CD4-positive, alpha-beta T cell treated with Interleukin-12 subunit alpha and Interleukin-12 subunit beta, for 1 hour (primary cell): ENCODE measurements around the gene TOR4A.

Source experiments
- DNase-seq: peaks from one replicate; pipeline ENCODE4 v3.0.0-alpha.2; 2020

The TOR4A gene

DNA sequence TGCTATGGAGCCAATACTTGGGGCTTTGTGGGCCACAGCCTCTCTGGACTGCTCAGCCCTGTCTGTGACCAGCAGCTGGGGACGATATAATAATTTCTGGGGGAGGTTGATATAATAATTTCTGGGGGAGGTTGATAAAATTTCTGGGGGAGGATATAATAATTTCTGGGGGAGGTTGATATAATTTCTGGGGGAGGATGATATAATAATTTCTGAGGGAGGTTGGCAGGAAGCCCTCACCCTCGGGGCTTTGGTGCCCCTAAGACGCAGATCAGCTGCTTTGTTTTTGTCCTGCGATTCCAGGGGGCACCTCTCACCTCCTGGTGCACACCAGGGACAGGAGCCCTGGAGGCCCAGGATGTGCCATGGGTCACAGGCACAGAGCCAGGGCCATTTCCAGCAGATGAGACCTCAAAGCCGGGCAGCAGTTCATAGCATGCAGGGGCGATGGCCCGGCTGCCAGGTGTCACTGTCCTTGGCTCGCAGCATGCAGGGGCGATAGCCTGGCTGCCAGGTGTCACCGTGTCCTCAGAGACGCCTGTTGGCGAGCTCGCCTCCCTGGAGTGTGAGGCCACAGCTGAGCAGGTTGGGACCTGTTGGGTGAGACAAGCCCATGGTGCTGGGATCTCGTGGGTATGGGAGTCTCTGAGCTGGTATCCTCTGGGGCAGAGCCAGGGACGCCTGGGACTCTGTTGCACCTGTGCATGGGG, 3.8 kb upstream of the TOR4A start:
- DNase-seq = no peak

DNA sequence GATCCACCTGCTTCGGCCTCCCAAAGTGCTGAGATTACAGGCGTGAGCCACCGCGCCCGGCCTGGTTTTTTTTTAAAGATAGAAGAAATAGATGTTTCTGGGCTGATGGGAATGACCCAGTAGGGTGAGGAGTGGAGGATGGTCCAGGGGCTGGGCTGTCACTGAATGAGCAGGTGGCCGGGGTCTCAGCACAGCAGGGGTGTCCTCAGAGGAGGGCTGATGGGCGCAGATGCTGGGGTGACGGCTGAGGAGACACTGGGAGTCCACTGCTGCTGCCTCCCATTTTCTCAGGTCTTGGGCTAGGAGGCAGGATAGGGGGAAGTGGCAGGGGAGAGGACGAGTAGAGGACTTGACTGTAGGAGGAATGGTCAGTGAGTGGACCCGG, 2.3 kb upstream of the TOR4A start:
- DNase-seq = no peak

DNA sequence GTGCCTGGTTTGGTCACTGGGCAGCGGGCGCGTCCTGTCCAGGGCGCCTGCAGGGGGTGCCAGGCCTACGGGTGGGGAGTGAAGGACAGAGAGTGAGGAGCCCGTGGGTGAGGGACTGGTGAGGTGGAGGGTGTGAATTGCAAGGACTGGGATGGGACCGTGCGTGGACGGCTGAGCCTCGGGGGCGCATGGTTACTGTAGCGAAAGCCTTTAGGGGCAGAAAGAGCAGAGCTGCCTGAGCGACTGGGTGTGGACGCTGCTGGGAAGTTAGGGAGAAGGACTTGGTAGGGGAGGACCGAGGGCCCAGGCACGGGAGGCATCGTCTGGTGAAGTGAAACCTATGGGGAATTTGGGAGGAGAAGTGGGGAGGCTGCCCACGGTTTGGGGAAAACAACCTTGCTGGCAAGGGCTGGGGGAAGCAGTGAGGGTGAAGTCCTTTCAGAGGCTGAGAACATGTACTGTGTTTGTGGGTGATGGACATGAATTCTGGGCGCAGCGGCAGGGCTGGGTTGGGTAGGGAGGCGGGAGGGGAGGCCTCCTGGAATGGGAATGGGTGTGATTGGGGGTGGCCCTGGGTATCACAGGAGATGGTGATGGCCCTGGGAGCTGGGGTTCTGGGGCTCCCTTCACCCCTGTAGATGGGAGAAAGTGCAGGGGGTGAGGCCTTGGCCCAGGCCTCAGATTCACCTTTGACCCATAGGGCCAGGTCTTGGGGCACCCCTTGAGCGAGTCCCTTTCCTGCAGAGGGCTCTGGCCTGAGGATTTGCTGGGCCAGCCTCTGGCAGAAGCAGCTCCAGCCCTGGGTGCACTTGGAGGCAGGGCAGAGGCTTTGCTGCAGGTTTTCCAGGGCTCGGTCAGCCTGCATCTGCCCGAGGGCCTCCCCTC, 1.7 kb upstream of the TOR4A start:
- DNase-seq = no peak

DNA sequence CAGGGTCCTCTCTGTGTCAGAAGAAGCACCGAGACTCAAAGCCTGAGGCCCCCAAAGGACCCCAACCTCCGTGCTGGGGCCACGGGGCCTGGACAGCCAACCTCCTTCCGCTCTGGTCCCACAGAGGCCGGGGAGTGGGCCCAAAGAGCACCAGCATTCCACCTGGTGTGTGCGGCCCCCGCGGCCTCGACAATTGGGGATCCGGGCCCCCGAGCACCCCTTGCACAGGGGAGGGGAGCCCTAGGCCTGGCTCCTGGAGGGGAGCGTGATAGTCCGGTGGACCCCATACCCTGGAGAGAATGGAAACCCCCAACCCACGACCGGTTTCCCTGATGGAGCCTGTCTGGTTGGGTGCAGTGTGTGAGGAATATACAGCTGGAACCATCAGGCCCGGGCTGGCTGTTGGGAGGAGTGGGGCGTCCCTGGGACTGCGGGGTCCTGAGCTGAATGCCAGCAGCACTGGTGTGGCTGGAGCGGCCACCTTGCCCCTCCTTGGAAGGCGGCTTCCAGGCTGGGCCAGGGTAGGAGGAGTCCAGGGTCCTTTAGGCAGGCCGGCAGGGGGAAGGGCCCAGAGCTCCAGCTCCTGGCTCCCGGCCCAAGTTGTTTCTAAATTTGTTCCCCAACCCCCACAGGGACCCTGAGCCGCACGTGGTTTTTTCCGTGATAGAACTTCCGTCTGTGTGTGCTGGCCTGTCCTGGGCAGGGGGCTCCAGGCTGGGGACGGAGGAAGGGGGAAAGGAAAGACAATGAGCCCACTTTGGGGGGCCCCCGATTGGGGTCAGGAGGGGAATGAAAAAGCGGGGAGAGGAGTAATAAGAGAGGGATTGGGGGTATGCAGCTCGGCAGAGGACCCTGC, 825 bp upstream of the TOR4A start:
- no peak for DNase-seq

DNA sequence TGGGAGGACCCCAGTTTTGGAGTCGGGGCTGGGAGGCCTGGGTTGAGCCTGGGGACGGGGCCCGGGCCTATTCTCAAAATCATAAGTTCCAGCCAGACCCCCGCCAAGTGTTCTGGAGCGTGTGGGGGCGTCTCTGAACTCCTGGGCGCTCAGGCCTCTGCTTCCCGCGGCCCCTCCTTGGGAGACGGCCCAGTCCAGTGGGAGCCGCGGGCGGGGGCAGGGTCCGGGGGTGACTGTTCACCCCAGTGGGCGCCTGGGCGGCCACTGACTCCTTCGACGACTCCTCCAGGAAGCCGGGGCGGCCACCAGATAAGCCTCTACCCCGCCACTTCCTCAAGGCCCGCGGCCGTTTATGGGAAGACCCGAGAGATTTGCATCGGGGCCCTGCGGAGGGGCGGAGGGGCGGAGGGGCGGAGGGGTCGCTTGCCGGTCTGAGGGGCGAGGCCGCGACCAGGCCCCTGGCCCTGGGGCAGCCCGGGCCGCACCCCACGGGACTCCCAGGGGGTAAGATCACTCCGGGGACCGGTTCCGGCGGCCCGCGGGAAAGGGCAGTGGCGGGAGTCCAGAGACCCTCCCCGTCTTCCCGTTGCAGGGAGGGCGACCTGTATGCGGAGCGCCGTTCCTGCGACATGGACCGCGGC, 655 bp downstream of the TOR4A start:
- no peak for DNase-seq

DNA sequence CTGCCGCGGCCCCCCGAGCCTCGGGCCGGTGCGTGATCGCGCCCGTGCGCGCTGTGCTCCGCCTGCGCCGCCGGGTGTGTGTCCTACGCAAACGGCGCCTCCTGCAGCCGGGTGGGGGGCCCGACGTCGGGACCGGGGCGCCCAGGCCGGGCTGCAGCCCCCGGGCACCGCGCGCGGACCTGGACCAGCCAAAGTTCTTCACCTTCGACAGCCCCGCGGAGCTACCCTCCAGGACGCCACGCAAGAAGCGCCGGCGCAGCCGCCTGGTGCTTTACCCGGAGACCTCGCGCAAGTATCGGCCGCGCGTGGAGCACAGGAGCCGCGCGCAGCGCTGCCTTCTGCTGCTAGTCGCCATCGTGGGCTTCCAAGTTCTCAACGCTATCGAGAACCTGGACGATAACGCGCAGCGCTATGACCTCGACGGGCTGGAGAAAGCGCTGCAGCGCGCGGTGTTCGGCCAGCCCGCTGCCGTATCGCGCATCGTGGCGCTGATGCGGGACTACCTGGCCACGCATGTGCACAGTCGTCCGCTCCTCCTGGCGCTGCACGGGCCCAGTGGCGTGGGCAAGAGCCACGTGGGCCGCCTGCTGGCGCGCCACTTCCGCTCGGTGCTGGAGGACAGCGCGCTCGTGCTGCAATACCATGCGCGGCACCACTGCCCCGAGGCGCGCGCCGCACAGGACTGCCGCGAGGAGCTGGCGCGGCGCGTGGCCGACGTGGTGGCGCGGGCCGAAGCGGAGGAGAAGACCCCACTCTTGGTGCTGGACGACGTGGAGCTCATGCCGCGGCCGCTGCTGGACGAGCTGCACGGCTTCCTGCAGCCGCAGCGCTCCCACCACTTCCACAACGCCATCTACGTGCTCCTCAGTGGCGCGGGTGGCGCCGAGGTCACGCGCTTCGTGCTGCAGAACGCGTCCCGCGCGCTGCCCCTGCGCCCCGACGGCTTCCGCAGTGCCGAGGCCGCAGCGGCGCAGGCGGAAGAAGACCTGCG, 1.5 kb downstream of the TOR4A start:
- no peak for DNase-seq

DNA sequence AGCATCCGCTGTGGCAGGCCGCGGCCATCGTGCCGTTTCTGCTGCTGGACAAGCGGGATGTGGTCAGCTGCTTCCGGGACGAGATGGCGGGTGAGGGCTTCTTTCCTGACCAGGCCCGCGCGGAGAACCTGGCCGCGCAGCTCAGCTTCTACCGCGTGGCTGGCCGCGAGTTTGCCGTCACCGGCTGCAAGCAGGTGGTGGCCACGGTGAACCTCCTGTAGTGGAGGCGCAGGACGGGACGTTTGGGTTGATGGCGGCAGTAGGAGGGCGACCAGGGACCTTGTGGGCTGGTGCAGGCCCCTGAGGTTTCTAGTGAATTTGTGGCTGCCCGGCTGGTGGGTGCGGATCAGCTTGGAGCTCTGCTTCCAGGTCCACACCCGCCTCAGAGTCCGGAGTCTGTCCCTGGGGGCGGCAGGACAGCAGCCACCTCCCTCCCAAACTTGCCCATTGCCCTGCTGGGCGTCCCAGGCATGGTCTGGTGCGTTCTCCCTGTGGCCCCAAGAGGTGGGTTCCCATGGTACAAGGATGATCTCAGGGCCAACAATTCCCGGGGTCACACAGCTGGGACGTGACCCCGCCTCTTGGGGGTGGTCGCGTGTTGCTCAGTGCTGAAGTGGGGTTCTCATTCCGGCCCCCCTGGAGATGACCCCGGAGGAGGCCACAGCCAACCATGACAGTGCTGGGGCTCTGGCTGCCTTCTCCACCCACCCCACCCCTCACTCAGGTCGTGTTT, 2.4 kb downstream of the TOR4A start:
- no peak for DNase-seq

DNA sequence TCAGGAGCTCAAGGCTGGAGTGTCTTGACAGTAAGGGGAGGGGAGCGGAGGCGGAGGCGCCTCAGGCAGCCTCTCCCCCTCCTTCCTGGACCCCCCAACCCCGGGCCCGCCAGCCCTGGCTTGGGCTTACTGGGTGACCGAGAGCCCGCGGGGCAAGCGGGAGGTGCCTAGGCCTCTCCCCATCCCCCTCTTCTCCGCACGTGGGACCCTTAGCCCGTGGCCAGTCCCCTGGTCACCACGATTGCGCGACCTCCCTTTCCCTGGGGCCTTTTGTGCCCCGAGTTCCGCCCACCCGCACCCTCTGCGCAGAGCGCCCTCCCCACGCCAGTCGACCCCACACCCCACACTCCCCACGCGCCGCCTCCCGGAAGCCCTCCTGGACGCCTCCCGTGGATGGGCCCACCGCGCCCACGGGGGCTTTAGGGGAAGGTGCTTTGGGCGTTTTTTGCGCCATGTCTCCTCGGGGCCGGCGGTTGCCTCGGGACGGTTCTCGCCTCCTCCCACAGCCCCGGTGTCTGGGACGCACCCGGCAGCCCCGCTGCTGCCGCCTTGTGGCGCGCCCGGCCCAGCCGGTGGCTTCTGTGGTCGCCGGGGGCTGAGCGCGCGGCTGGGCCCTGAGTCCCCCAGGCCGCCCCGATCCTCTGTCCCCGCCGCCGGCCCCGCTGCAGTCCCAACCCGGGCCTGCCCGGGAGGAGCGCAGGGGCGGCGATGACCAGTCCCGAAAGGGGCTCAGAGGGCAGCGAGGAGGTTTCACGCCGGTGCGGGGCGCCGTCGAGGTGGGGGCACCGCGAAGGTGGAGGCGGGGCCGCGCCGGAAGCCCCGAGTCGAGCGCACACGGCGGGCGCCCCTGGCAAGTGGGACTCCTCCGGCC, 3.2 kb downstream of the TOR4A start:
- no peak for DNase-seq

DNA sequence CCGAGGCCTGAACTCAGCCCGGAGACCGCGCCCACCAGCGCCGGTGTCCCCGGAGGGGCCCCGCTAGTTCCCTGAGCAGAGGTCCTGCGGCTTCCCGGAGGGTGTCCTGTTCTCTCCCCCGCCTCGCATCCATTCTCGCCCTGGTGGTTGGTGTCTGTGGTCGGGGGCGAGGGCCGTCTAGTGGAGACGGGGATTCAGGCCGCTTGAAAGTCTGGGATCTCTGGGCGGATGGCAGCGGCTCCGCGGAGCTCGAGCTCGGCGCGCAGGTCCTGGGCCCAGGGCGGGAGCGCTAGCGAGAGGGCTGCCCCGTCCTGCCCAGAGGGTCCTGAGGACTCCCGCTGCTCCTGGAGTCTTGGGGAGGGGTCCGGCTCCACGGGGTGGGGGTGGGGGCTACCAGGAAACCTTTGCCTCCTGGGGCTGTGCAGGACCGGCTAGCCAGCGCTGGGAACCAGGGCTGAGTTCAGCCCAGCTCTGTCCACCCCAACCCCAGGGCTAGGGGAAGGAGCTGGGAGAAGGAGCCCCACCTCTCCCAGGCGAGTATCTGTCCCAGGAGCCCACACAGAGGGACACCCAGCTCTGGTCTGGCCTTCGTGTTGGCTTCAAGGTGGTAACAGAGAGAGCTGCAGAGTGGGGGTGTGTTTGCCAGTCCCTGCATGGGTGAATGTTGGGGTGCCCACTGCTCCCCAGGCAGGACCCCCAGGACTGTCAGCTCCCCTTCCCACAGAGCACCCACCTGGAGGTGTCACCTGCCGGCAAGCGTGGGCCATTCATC, 4.0 kb downstream of the TOR4A start:
- no peak for DNase-seq

DNA sequence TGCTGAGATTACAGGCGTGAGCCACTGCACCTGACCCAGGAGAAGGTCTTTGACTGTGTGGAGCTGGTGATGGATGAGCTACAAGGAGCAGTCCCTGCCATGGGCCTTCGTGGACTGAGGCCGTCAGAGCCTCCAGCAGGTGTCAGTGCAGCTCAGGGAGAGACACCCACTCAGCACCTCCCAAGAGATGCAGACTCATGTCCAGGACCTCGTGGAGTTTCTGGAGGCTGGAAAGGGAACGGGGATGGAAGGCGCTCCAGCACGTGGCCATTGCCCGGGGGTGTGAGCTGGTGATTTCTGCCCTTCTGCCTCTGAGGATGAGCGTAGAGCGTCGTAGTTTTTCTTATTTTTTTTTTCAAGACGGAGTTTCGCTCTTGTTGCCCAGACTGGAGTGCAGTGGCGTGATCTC, 9.5 kb downstream of the TOR4A start:
- DNase-seq = no peak

DNA sequence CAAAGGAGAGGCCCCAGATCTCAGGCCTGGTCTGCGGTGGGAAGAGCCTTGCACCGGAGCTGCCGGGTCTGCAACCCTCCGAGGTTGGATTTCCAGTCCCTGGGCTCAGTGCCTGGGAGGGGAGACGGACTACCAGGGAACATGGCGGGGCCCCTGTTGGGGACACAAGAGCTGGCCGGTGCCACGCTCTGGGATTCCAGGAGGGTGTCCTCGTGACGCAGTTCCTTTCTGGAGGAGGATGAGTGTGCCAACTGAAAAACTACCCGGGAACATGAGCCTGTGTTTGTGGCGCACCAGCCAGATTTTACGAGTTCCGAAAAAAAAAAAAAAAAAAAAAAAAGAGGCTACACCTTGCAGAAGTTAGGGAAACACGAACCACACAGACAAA, 15.6 kb downstream of the TOR4A start:
- no peak for DNase-seq

DNA sequence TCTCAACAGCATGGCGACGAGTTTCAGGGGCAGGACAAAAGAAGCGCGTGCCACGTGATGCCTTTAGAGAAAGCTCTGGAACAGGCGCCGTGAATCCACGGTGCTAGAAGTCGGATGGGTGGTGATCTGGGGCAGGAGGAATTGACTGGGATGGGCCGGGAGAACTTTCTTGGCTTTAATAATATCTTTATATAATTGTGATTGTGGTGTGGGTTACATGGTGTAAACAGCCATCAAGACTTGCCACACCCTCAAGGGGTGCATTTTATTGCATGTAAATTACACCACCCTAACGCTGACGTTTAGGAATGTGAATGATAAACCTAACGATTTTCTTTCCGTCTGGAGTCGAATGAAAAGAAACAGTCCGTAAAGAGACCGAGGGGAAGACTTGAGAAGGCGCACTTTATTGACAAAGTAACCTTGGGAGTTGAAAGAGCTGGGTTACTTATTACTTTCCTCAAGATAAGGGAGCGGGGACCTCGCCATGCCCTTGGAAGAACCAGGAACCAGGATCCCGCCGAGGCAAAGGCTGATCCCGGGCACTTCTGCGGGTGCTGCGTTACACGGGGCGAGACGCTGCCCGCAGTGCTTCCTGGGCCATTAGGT, 16.1 kb downstream of the TOR4A start:
- DNase-seq = no peak

DNA sequence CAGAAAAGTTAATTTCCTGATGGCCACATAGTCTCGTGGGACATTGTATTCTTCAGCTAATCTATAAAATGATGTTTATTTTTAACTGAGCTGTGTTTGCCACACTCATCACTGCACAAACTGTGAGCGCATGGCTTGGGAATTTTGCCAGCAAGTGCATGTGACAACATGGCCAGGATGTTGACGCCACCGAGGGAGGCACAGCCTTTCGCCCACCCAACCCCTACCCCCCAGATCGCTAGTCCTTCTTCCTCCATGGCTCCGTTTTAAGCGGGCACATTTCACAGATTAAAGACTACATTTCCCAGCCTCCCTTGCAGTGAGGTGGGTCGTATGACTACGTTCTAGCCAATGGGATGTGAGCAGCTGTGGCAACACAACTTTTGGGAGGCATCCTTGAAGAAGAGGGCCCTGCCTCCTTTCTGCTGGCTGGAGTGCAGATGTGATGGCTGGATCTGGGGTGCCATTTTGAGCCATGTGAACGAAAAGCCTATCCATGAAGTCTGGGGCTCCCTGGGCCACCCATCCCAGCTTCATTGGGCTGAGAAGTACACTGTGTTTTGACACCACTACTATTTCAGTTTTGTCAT, 16.7 kb downstream of the TOR4A start:
- no peak for DNase-seq

DNA sequence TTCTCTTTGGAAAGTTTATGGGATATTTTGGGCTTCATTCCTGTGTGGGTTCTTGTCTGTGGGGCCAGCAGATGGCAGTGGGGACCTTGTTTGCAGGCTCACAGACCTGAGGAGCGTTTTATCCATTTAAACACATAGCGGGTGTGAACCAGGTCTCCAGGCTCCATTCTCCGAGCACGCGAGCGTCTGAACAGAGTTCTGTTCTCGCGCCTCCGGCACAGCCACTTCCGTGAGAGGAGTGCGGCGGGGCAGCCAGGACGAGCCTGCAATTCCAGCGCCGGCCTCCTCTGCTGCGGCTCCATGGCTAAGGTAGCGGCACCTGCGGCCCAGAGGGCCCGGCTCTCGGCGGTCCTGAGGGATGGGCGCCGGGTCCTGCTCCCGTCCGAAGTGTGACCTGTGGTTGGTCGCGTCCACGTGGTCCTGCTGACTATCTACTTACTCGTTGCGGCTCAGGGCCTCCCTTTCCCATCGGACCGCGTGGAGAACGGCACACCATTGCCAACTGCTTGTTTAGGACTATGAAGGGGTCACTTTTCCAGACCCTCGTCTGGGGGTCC, 17.2 kb downstream of the TOR4A start:
- DNase-seq = no peak

DNA sequence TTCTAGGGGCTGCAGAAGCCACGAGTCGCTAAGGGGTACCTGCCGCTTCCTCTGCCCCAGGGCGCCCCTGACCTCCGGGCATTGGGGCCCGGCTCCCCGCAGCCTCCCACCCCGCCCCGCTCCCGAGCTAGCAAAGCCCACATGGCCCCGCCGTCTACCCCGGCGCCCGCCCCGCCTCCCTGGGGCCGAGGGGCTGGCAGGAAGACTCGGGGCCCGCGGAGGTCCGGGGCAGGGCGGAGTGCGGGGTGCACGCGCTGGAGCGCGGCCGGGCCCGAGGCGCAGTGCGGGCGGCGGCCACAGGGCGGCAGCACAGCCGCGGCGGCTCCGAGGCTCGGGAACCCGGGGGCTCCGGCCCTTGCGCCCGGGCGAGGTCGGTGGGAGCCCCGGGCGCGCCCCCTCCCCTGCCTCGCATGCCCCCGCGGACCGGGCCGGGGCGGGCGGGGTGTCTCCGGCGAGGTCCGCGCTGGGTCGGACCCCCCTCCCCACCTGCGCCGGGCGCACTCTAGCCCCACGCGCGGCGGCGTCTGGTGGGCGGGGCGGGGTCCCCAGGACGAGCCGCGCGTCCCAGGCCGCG, 17.8 kb downstream of the TOR4A start:
- peak; percentile 55 for DNase-seq

DNA sequence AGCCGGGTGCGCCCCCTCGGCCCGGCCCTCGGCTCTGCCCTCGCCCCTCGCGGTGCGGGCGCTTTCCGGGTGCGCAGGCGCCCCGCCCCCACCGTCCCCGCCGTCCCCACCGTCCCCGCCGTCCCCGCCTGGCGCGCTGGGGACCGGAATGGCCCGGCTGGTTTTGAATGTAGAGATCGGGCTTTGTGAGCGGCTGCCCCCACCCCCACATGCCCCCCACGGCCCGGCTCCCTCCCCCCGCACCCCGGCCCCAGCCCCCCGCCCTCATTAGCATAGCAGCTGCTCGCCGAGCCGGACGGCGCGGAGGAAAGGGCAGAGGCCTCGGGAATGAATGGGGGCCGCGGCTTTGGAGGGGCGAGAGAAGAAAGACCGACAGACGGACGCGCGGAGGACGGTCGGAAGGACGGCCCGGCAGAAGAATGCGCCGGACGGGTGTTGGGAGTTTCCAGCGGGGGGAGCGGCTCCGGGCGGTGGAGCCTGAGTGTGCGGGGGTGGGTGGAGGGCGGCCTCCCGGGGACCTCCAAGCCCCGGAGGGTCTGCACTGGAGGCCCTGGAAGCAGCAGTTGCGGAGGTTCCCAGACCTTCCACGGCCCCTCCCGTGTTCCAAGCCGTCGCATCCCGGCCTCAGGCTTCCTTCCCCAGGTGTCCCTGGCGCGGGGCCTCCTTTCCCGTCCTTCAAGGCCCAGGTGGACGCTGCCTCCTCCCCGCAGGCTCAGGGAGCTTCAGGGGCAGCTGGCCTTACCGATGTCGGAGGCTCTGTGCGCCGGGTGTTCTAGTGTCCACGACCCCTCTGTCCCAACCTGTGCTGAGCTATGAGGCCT, 18.5 kb downstream of the TOR4A start:
- DNase-seq = no peak
